ENCODE data around the gene HTR6.
A peak's percentile ranks its signal among the peaks of the same experiment; 100 is the strongest.

Gene HTR6

GRCh38 chr1:19651141-19651737 is 13.4 kb upstream of the HTR6 start:
- Histone ChIP-seq H3K9me3 (ENCODE audit: insufficient read depth, low read length, severe bottlenecking) (no peaks in the 10 kb centered on the region), H3K4me1 (ENCODE audit: insufficient read depth, low read length) (peaks cover 7% of the 10 kb centered on the region), H3K9ac (ENCODE audit: low read depth, low read length) (no peak overlapping the region), H3K4me2 (ENCODE audit: insufficient read depth, low read length) (no peak overlapping the region), H3K4me3 (ENCODE audit: low read depth in 1 of 2, low read length in 2 of 2) (no peak overlapping the region), H2AFZ (ENCODE audit: low read depth, low read length) (no peak overlapping the region), H3K27ac (ENCODE audit: low read length) (no peak overlapping the region), H3K36me3 (ENCODE audit: insufficient read depth, low read length) (no peaks in the 10 kb centered on the region), H3K27me3 (ENCODE audit: insufficient read depth, low read length, poor library complexity) (no peaks in the 10 kb centered on the region), H3K79me2 (ENCODE audit: insufficient read depth, low read length) (no peaks in the 10 kb centered on the region), H4K20me1 (ENCODE audit: insufficient read depth, low read length) (no peaks in the 10 kb centered on the region)
- DNase-seq (peak; percentile 34), ATAC-seq (ENCODE audit: insufficient read depth, low read depth) (peak; percentile 49; the same call in 2 of the 3 replicates)
- TF ChIP-seq, protein P1, sequence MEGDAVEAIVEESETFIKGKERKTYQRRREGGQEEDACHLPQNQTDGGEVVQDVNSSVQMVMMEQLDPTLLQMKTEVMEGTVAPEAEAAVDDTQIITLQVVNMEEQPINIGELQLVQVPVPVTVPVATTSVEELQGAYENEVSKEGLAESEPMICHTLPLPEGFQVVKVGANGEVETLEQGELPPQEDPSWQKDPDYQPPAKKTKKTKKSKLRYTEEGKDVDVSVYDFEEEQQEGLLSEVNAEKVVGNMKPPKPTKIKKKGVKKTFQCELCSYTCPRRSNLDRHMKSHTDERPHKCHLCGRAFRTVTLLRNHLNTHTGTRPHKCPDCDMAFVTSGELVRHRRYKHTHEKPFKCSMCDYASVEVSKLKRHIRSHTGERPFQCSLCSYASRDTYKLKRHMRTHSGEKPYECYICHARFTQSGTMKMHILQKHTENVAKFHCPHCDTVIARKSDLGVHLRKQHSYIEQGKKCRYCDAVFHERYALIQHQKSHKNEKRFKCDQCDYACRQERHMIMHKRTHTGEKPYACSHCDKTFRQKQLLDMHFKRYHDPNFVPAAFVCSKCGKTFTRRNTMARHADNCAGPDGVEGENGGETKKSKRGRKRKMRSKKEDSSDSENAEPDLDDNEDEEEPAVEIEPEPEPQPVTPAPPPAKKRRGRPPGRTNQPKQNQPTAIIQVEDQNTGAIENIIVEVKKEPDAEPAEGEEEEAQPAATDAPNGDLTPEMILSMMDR (IDR thresholded peaks at IDR 0.05; ENCODE audit: borderline replicate concordance, extremely low read depth, low read length, poor library complexity, severe bottlenecking): peak; percentile 68
- TF ChIP-seq EZH2 (IDR thresholded peaks at IDR 0.05; ENCODE audit: borderline replicate concordance, low read depth, low read length, severe bottlenecking): no peak

- Histone ChIP-seq H2AFZ (ENCODE audit: low read depth, low read length) (no peak overlapping the region), H3K36me3 (ENCODE audit: insufficient read depth, low read length) (no peaks in the 10 kb centered on the region), H3K27ac (ENCODE audit: low read length) (no peak overlapping the region), H3K79me2 (ENCODE audit: insufficient read depth, low read length) (no peaks in the 10 kb centered on the region), H3K9me3 (ENCODE audit: insufficient read depth, low read length, severe bottlenecking) (no peaks in the 10 kb centered on the region), H3K9ac (ENCODE audit: low read depth, low read length) (no peak overlapping the region), H3K4me3 (ENCODE audit: low read depth in 1 of 2, low read length in 2 of 2) (no peak overlapping the region), H3K4me1 (ENCODE audit: insufficient read depth, low read length) (peaks cover 7% of the 10 kb centered on the region), H4K20me1 (ENCODE audit: insufficient read depth, low read length) (no peaks in the 10 kb centered on the region), H3K27me3 (ENCODE audit: insufficient read depth, low read length, poor library complexity) (no peaks in the 10 kb centered on the region), H3K4me2 (ENCODE audit: insufficient read depth, low read length) (no peak overlapping the region)
- ATAC-seq (ENCODE audit: insufficient read depth, low read depth) (no peak), DNase-seq (no peak)
- TF ChIP-seq EZH2 (IDR thresholded peaks at IDR 0.05; ENCODE audit: borderline replicate concordance, low read depth, low read length, severe bottlenecking): no peak
- TF ChIP-seq, protein P1 (IDR thresholded peaks at IDR 0.05; ENCODE audit: borderline replicate concordance, extremely low read depth, low read length, poor library complexity, severe bottlenecking): no peak
Observed at GRCh38 chr1:19654386-19654785, 10.3 kb upstream of the HTR6 start.

GRCh38 chr1:19654886-19655717 is 9.6 kb upstream of the HTR6 start:
- peaks cover 3% of the 10 kb centered on the region; the same call in 1 of the 2 replicates for H4K20me1 ChIP-seq (ENCODE audit: insufficient read depth, low read length)
- DNase-seq (no peak), ATAC-seq (ENCODE audit: insufficient read depth, low read depth) (no peak)
- H2AFZ ChIP-seq (ENCODE audit: low read depth, low read length): no peak overlapping the region
- no peaks in the 10 kb centered on the region for H3K27me3 ChIP-seq (ENCODE audit: insufficient read depth, low read length, poor library complexity)
- H3K79me2 ChIP-seq (ENCODE audit: insufficient read depth, low read length): no peaks in the 10 kb centered on the region
- no peak overlapping the region for H3K9ac ChIP-seq (ENCODE audit: low read depth, low read length)
- no peak overlapping the region for H3K4me3 ChIP-seq (ENCODE audit: low read depth in 1 of 2, low read length in 2 of 2)
- H3K9me3 ChIP-seq (ENCODE audit: insufficient read depth, low read length, severe bottlenecking): no peaks in the 10 kb centered on the region
- H3K36me3 ChIP-seq (ENCODE audit: insufficient read depth, low read length): no peaks in the 10 kb centered on the region
- H3K4me1 ChIP-seq (ENCODE audit: insufficient read depth, low read length): peaks cover 7% of the 10 kb centered on the region
- H3K4me2 ChIP-seq (ENCODE audit: insufficient read depth, low read length): no peak overlapping the region
- no peak for TF ChIP-seq EZH2 (IDR thresholded peaks at IDR 0.05; ENCODE audit: borderline replicate concordance, low read depth, low read length, severe bottlenecking)
- TF ChIP-seq, protein P1 (IDR thresholded peaks at IDR 0.05; ENCODE audit: borderline replicate concordance, extremely low read depth, low read length, poor library complexity, severe bottlenecking): no peak
- H3K27ac ChIP-seq (ENCODE audit: low read length): no peak overlapping the region

Data from DND-41 (cell line).